NCI-H524 (cell line): ENCODE data around the gene CADPS2.
A peak's percentile ranks its signal among the peaks of the same experiment; 100 is the strongest.
"Not testable (repeated sequence)": the region's sequence is repeated elsewhere in the genome, so short reads cannot be mapped to it uniquely, and the experiment has no call there.

Experiments
- DNase-seq, 2 experiments: peaks; one replicate each; lab custom pipeline; 2025; lab: John Stamatoyannopoulos, UW

CADPS2 gene

DNA sequence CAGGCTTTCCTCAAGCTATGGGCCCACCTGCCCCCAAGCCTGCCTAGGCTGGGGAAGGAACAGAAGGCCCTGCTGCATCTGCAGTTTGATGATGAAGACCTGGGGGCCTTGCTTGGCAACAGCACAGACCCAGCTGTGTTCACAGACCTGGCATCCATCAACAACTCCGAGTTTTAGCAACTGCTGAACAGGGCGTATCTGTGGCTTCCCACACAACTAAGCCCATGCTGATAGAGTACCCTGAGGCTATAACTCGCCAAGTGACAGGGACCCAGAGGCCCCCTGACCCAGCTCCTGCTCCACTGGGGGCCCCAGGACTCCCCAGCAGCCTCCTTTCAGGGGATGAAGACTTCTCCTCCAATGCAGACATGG is 36.3 kb downstream of the CADPS2 start:
- DNase-seq, result no peak

- DNase-seq, result no peak
Observed at GRCh38 chr7:122849322-122849956, 36.8 kb downstream of the CADPS2 start.

DNA sequence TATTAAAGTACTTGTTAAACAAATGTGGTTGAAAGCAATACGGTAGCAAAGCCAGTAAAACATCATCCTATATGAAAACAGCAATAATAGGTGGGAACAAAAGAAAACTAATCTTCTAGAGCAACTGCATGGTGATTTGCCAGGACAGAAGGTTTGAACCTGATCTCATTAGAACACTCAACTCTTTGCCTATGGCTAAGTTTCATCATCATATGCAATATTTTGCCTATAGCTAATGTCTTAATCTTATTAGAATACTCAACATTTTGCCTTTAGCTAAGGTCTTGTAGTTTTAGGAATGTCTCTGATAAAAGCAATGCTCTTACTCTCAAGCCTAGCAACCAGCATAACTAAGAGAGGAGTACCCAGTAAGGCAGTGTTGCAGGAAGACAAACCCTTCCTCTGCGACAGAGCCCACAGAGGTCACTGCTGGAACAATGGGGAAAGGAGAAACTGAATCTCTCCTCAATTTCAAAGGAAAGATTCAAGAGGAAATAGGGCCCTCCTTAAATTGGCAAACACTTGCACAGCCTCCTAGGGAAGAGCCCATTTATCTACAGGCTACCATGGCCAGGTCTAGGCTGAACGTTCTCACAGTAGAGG is 38.3 kb downstream of the CADPS2 start:
- DNase-seq, result no peak

DNA sequence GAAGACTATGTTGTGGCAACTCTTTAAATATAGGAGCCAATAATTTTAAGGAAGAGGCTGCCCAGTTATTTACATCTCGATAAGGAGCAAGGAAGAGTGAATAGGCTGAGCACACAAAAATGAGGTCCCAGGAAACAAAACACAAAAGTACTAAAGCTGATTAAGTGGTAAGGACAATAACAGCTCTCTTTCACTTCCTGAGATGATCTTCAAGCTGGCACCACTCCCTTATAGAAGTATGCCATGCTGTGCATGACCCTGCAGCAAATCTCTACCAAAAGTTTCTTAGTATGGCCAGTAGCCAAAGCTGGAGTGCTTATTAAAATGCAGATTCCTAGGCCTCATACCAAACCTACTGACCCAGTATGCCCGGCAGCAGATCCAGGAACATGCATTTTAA is 39.7 kb downstream of the CADPS2 start:
- DNase-seq, result no peak

DNA sequence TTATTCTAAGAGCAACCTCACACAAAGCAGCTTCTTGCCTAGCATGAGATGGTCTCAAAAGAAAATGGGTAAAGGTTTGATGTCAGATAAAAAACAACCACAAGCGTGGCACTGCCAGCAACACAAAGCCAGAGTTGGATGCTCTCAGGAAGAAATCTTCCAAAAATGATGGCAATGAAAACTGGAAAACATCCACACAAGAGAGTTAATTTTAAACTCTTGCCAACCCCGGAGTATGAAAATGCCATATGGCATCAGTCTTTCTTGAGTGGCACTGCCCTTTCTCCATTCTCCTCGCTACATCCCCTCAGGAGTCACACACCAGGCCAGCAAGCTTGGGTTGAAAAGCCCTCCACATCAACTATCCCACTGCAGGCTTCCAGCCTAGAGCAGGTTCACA is 41.0 kb downstream of the CADPS2 start:
- DNase-seq, result no peak

GRCh38 chr7:122844191-122844988 is 41.9 kb downstream of the CADPS2 start:
- no peak for DNase-seq

DNA sequence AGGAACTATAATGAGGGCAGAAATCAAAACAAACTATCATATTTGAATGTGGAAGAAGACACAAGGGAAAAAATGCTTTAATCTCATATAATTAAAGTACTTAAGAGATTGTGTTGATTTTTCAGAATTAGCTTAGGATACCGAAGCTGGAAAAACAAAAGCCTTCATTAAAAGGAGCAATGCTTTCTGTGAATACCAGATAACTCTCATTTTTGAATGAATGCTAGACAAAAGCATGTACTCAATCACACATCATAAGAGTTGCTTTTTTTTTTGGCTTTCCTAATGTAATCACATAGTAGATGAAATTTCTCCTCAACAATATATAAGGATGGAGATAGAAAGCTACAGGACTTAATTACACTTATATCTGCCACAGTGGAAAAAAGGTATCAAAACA is 43.3 kb downstream of the CADPS2 start:
- no peak for DNase-seq

- DNase-seq, result not testable (repeated sequence)
Observed at GRCh38 chr7:122836286-122836685, 50.0 kb downstream of the CADPS2 start.

DNA sequence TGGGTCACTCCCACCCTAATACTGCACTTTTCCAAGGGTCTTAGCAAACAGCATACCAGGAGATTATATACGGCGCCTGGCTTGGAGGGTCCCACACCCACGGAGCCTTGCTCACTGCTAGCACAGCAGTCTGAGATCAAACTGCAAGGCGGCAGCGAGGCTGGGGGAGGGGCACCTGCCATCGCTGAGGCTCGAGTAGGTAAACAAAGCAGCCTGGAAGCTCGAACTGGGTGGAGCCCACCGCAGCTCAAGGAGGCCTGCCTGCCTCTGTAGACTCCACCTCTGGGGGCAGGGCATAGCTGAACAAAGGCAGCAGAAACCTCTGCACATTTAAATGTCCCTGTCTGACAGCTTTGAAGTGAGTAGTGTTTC is 51.7 kb downstream of the CADPS2 start:
- DNase-seq, result not testable (repeated sequence)

- DNase-seq, result no peak
Observed at GRCh38 chr7:122833888-122834570, 52.2 kb downstream of the CADPS2 start.

GRCh38 chr7:122831436-122831835 is 54.8 kb downstream of the CADPS2 start:
- DNase-seq, result no peak

- DNase-seq, result no peak
Observed at GRCh38 chr7:122829962-122830361, 56.3 kb downstream of the CADPS2 start.

DNA sequence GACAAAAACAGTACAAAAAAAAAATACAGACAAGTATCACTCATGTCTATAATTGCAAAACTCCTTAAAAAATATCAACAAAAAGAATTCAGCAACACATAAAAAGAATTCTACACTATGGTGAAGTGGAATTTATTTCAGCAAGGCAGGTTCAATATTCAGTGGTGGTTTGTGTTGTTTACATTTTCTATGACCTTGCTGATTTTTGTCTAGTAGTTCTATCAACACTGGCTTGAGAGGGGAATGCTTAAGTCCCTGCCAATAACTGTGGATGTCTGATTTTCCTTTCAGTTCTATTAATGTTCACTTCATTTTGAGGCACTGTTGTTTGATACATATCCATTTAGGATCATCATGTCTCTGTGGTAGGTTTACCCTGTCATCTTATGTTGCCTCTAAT is 58.5 kb downstream of the CADPS2 start:
- no peak for DNase-seq

GRCh38 chr7:122813845-122814244 is 72.4 kb downstream of the CADPS2 start:
- no peak for DNase-seq

DNA sequence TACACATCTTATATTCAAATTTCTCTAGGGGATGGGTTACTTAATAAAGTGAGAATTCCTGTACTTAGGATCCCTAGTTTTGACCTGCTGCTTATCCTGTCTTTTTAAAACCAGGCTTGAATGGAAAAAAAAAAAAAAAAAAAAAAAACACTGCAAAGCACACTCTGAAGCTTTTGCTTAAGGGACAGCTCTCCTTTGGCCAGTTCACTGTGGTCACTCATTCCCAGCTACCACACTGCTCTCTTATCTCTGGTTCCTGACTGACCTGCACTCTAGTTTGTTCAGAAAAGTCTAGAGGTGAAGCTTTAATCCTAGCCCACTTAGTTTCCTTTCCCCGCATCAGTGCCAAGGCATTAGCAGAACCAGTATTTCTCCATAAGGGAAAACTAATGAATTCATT is 82.4 kb downstream of the CADPS2 start:
- DNase-seq, result no peak

GRCh38 chr7:122803323-122803722 is 82.9 kb downstream of the CADPS2 start:
- DNase-seq, result peak; percentile 27 to 28

- DNase-seq, result no peak
Observed at GRCh38 chr7:122802301-122802751, 83.9 kb downstream of the CADPS2 start.

DNA sequence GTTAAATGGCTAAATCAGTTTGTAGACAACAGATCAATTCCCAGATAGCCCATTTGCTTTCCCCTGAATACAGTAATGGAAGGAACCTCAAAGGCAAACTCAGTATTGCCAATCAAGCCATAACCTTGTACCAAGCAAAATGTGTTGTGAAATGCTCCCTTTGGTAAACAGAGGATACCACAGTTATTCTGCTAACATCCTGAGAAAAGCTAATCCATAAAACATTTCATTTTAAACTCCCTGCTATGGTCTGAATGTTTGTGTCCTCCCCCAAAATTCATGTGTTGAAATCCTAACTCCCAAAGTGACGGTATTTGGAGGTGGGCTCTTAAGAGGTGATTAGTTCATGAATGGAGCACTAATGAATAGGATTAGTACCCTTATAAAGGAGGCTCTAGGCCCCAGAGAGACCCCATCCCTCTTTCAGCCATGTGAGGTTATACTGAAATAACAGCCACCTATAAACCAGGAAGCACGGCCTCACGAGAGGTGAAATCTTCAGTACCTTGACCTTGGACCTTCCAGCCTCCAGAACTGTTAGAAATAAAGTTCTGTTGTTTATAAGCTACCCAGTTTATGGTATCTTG is 94.2 kb downstream of the CADPS2 start:
- no peak for DNase-seq

GRCh38 chr7:122790591-122790990 is 95.7 kb downstream of the CADPS2 start:
- DNase-seq, result peak; percentile 51 to 85

- DNase-seq, result peak; percentile 27 to 70
Observed at GRCh38 chr7:122790132-122790531, 96.1 kb downstream of the CADPS2 start.

GRCh38 chr7:122789156-122789555 is 97.1 kb downstream of the CADPS2 start:
- DNase-seq, result no peak

- DNase-seq, result peak; percentile 76 to 95
Observed at GRCh38 chr7:122770686-122771335, 115.4 kb downstream of the CADPS2 start.
